ENCODE results near the gene CIT.

Gene CIT

GRCh38 chr12:119748497-119748896 lies 128.6 kb downstream of the CIT start:
- H3K27ac ChIP-seq (ENCODE audit: insufficient read depth, low read depth, low read length, poor library complexity, severe bottlenecking): no peak overlapping the region
- 94 to 98% methylated on average over 8 of the region's 8 CpGs for WGBS, 2 experiments
- H3K4me3 ChIP-seq (ENCODE audit: insufficient read depth, low read depth, low read length): no peak overlapping the region
- H3K4me1 ChIP-seq (ENCODE audit: control insufficient read depth, insufficient read depth, low read length): peaks cover 4% of the 10 kb centered on the region
- peaks cover 47% of the 10 kb centered on the region for H3K36me3 ChIP-seq (ENCODE audit: control insufficient read depth, insufficient read depth, low read length)
- H3K27me3 ChIP-seq (ENCODE audit: control insufficient read depth, insufficient read depth, low read length, poor library complexity, severe bottlenecking): no peaks in the 10 kb centered on the region
- peaks cover 2% of the 10 kb centered on the region for H3K9me3 ChIP-seq (ENCODE audit: control insufficient read depth, low read length)

DNA sequence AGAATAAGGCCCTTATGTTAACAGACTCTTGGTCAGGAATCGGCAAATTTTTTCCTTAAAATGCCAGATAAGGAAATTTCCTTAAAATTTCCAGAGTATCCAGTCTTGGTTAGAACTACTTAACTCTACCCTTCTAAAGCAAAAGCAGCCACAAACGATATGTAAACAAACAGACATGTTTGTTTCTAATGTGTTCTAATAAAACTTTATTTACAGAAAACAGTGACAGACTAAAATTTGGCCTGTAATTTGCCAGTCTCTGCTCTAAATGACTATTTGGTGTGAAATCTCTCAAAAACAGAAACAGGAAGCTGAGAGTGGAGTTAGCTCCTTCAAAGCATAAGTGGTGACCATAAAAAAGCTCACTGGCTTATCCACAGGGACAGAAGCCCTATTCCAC lies 131.0 kb downstream of the CIT start:
- no peak overlapping the region for H3K27ac ChIP-seq (ENCODE audit: insufficient read depth, low read depth, low read length, poor library complexity, severe bottlenecking)
- H3K36me3 ChIP-seq (ENCODE audit: control insufficient read depth, insufficient read depth, low read length): peaks cover 46% of the 10 kb centered on the region
- 94 to 100% methylated on average over 1 to 2 of the region's 2 CpGs for WGBS, 2 experiments
- peaks cover 2% of the 10 kb centered on the region for H3K9me3 ChIP-seq (ENCODE audit: control insufficient read depth, low read length)
- no peaks in the 10 kb centered on the region for H3K27me3 ChIP-seq (ENCODE audit: control insufficient read depth, insufficient read depth, low read length, poor library complexity, severe bottlenecking)
- H3K4me3 ChIP-seq (ENCODE audit: insufficient read depth, low read depth, low read length): no peak overlapping the region
- H3K4me1 ChIP-seq (ENCODE audit: control insufficient read depth, insufficient read depth, low read length): peaks cover 4% of the 10 kb centered on the region

DNA sequence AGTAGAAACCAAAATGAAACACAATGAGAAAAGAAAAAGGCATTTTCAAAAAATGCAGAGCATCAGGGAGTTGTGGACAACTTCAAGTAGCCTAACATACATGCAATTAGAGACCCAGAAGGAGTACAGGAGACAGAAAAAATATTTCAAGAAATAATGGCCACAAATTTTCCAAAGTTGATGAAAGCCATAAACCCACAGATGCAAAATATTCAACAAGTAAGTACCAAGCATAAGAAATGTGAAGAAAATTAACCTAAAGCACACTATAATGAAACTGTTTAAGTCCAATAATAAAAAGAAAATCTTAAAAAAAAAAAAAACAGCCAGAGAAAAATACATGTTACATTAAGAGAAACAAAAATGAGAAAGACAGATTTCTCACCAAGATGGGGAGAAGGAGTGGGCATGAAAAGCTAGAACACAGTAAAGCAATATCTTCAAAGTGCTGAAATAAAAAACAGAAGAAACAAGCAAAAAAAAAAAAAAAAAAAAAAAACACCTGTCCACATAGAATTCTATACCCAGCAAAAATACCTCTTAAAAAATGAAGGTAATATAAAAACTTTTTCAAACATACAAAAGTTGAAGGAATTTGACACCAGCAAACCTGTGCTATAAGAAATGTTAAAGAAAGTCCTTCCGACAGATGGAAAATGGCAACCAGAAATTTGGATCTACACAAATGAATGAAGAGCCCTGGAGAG lies 132.1 kb downstream of the CIT start:
- H3K27ac ChIP-seq (ENCODE audit: insufficient read depth, low read depth, low read length, poor library complexity, severe bottlenecking): no peak overlapping the region
- H3K4me3 ChIP-seq (ENCODE audit: insufficient read depth, low read depth, low read length): no peak overlapping the region
- H3K36me3 ChIP-seq (ENCODE audit: control insufficient read depth, insufficient read depth, low read length): peaks cover 36% of the 10 kb centered on the region
- peaks cover 2% of the 10 kb centered on the region for H3K9me3 ChIP-seq (ENCODE audit: control insufficient read depth, low read length)
- WGBS, 2 experiments: 92 to 100% methylated on average over 1 of the region's 1 CpG
- H3K4me1 ChIP-seq (ENCODE audit: control insufficient read depth, insufficient read depth, low read length): peaks cover 4% of the 10 kb centered on the region
- no peaks in the 10 kb centered on the region for H3K27me3 ChIP-seq (ENCODE audit: control insufficient read depth, insufficient read depth, low read length, poor library complexity, severe bottlenecking)

DNA sequence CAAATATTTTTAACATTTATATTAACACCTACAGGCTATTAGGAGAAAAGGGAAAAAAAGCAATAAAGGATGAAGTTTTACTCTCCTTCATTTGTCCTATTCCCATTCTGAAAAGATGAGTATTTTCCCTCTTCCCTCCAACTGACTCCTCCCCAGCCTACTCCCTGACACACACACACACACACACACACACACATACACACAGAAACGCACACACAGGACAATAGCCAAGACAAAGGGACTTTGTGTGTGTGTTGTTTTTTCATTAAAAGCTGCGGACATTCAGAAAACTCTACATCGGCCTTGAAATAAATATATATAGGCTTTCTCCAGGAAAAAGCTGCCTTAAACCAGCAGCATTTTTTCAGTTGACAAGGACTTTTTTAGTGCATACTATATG lies 134.4 kb downstream of the CIT start:
- Histone ChIP-seq H3K27me3 (ENCODE audit: control insufficient read depth, insufficient read depth, low read length, poor library complexity, severe bottlenecking) (no peaks in the 10 kb centered on the region), H3K36me3 (ENCODE audit: control insufficient read depth, insufficient read depth, low read length) (peaks cover 25% of the 10 kb centered on the region), H3K27ac (ENCODE audit: insufficient read depth, low read depth, low read length, poor library complexity, severe bottlenecking) (no peak overlapping the region), H3K9me3 (ENCODE audit: control insufficient read depth, low read length) (peaks cover 2% of the 10 kb centered on the region), H3K4me3 (ENCODE audit: insufficient read depth, low read depth, low read length) (no peak overlapping the region), H3K4me1 (ENCODE audit: control insufficient read depth, insufficient read depth, low read length) (no peaks in the 10 kb centered on the region)
- 95 to 100% methylated on average over 2 to 3 of the region's 3 CpGs for WGBS, 2 experiments

- Histone ChIP-seq H3K36me3 (ENCODE audit: control insufficient read depth, insufficient read depth, low read length) (peaks cover 17% of the 10 kb centered on the region), H3K27me3 (ENCODE audit: control insufficient read depth, insufficient read depth, low read length, poor library complexity, severe bottlenecking) (no peaks in the 10 kb centered on the region), H3K4me3 (ENCODE audit: insufficient read depth, low read depth, low read length) (no peak overlapping the region), H3K9me3 (ENCODE audit: control insufficient read depth, low read length) (peaks cover 2% of the 10 kb centered on the region), H3K27ac (ENCODE audit: insufficient read depth, low read depth, low read length, poor library complexity, severe bottlenecking) (no peak overlapping the region), H3K4me1 (ENCODE audit: control insufficient read depth, insufficient read depth, low read length) (no peaks in the 10 kb centered on the region)
- 91 to 96% methylated on average over 4 of the region's 4 CpGs for WGBS, 2 experiments
Measured at GRCh38 chr12:119740830-119741229, 136.3 kb downstream of the CIT start.

GRCh38 chr12:119735079-119735478 lies 142.0 kb downstream of the CIT start:
- no peaks in the 10 kb centered on the region for H3K27me3 ChIP-seq (ENCODE audit: control insufficient read depth, insufficient read depth, low read length, poor library complexity, severe bottlenecking)
- H3K4me3 ChIP-seq (ENCODE audit: insufficient read depth, low read depth, low read length): no peak overlapping the region
- no peaks in the 10 kb centered on the region for H3K4me1 ChIP-seq (ENCODE audit: control insufficient read depth, insufficient read depth, low read length)
- H3K36me3 ChIP-seq (ENCODE audit: control insufficient read depth, insufficient read depth, low read length): peaks cover 21% of the 10 kb centered on the region
- H3K9me3 ChIP-seq (ENCODE audit: control insufficient read depth, low read length): no peaks in the 10 kb centered on the region
- WGBS, 2 experiments: 95 to 97% methylated on average over 17 of the region's 17 CpGs
- no peak overlapping the region for H3K27ac ChIP-seq (ENCODE audit: insufficient read depth, low read depth, low read length, poor library complexity, severe bottlenecking)

GRCh38 chr12:119730381-119730780 lies 146.7 kb downstream of the CIT start:
- H3K27ac ChIP-seq (ENCODE audit: insufficient read depth, low read depth, low read length, poor library complexity, severe bottlenecking): no peak overlapping the region
- H3K27me3 ChIP-seq (ENCODE audit: control insufficient read depth, insufficient read depth, low read length, poor library complexity, severe bottlenecking): no peaks in the 10 kb centered on the region
- 95% methylated on average over 13 of the region's 13 CpGs for WGBS, 2 experiments

DNA sequence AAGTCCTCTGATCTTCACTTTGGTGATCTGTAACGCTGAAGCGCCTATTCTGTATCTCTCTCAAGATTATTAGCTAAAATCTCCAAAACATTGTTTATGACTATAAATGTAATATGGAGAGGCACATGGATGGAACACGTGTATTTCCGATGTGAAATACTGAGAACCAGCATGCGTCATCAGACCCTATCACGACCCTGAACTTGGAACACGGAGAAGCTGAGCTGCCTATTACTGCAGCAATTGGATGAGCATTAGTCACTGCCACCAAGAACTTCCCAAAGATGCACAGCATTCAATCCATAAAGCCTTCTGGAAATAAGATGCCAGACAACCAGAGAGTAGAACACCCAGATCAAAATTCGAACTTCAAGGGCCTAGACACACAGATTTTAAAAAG lies 147.2 kb downstream of the CIT start:
- peaks cover 18% of the 10 kb centered on the region for H3K36me3 ChIP-seq (ENCODE audit: control insufficient read depth, insufficient read depth, low read length)
- 91 to 94% methylated on average over 6 of the region's 8 CpGs for WGBS, 2 experiments

More at GRCh38 chr12:119730381-119730780, 146.7 kb downstream of the CIT start:
- no peaks in the 10 kb centered on the region for H3K4me1 ChIP-seq (ENCODE audit: control insufficient read depth, insufficient read depth, low read length)
- peaks cover 21% of the 10 kb centered on the region for H3K36me3 ChIP-seq (ENCODE audit: control insufficient read depth, insufficient read depth, low read length)
- H3K9me3 ChIP-seq (ENCODE audit: control insufficient read depth, low read length): no peaks in the 10 kb centered on the region
- H3K4me3 ChIP-seq (ENCODE audit: insufficient read depth, low read depth, low read length): no peak overlapping the region

GRCh38 chr12:119728444-119728745 lies 148.7 kb downstream of the CIT start:
- Histone ChIP-seq H3K4me3 (ENCODE audit: insufficient read depth, low read depth, low read length) (no peak overlapping the region), H3K27ac (ENCODE audit: insufficient read depth, low read depth, low read length, poor library complexity, severe bottlenecking) (no peak overlapping the region), H3K4me1 (ENCODE audit: control insufficient read depth, insufficient read depth, low read length) (no peaks in the 10 kb centered on the region), H3K9me3 (ENCODE audit: control insufficient read depth, low read length) (no peaks in the 10 kb centered on the region), H3K27me3 (ENCODE audit: control insufficient read depth, insufficient read depth, low read length, poor library complexity, severe bottlenecking) (no peaks in the 10 kb centered on the region), H3K36me3 (ENCODE audit: control insufficient read depth, insufficient read depth, low read length) (peaks cover 11% of the 10 kb centered on the region)
- WGBS, 2 experiments: 95 to 96% methylated on average over 6 of the region's 6 CpGs

More for the DNA sequence above, 147.2 kb downstream of the CIT start:
- H3K4me3 ChIP-seq (ENCODE audit: insufficient read depth, low read depth, low read length): no peak overlapping the region
- no peak overlapping the region for H3K27ac ChIP-seq (ENCODE audit: insufficient read depth, low read depth, low read length, poor library complexity, severe bottlenecking)
- H3K9me3 ChIP-seq (ENCODE audit: control insufficient read depth, low read length): no peaks in the 10 kb centered on the region
- H3K27me3 ChIP-seq (ENCODE audit: control insufficient read depth, insufficient read depth, low read length, poor library complexity, severe bottlenecking): no peaks in the 10 kb centered on the region
- H3K4me1 ChIP-seq (ENCODE audit: control insufficient read depth, insufficient read depth, low read length): no peaks in the 10 kb centered on the region

DNA sequence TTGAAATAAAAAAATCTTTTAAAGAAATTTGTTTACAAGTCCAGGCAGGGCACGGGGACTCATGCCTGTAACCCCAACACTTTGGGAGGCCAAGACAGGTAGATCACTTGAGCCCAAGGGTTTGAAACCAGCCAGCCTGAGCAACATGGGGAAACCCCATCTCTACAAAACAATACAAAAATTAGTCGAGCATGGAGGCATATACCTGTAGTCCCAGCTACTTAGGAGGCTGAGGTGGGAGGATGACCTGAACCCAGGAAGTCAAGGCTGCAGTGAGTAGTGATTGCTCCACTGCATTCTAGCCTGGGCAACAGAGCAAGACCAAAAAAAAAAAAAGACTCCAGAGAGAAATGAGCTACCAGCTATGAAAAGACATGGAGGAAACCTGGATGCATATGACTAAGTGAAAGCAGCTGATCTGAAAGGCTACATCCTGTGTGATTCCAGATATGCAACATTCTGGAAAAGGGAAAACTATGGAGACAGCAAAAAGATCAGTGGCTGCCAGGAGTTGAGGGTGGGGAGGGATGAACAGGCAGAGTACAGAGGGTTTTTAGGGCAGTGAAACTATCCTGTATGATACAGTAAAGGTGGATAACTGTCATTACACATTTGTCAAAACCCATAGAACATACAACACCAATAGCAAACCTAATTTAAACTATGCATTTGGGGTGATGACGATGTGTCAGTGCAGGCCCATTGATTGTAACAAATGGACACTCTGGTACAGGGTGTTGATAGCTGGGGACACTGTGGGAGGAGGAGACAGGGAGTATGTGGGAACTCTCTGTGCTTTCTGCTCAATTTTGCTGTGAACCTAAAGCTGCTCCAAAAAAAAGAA lies 149.3 kb downstream of the CIT start:
- Histone ChIP-seq H3K36me3 (ENCODE audit: control insufficient read depth, insufficient read depth, low read length) (peaks cover 9% of the 10 kb centered on the region), H3K27ac (ENCODE audit: insufficient read depth, low read depth, low read length, poor library complexity, severe bottlenecking) (no peak overlapping the region), H3K4me3 (ENCODE audit: insufficient read depth, low read depth, low read length) (no peak overlapping the region), H3K27me3 (ENCODE audit: control insufficient read depth, insufficient read depth, low read length, poor library complexity, severe bottlenecking) (no peaks in the 10 kb centered on the region), H3K9me3 (ENCODE audit: control insufficient read depth, low read length) (no peaks in the 10 kb centered on the region), H3K4me1 (ENCODE audit: control insufficient read depth, insufficient read depth, low read length) (no peaks in the 10 kb centered on the region)
- WGBS, 2 experiments: 91 to 95% methylated on average over 3 of the region's 3 CpGs

All from ectodermal cell (in vitro differentiated cells).